Loucy (cell line): ENCODE results near the gene DSCAML1.

Experiments
- H2AFZ ChIP-seq: fragments of 200-600 bp; sonication (generic); 2 replicates; pipeline ENCODE4 v1.6.0; 2016; ENCODE audit warnings: antibody characterized with exemption, mild to moderate bottlenecking, low read length, moderate library complexity
- H3F3A ChIP-seq: fragments of 200-600 bp; 2 replicates; pipeline ENCODE4 v1.6.0; 2016; ENCODE audit warnings: antibody characterized with exemption, low read depth, mild to moderate bottlenecking
- H3K27me3 ChIP-seq: fragments of 200-600 bp; sonication (generic); 2 replicates; pipeline ENCODE4 v1.6.1; 2014; ENCODE audit warnings: low read length, mild to moderate bottlenecking; ENCODE audit not compliant: insufficient read depth, poor library complexity, severe bottlenecking
- H3K36me3 ChIP-seq: fragments of 200-600 bp; sonication (generic); 2 replicates; pipeline ENCODE4 v1.6.1; 2016; ENCODE audit warnings: low read length; ENCODE audit not compliant: insufficient read depth
- H3K4me1 ChIP-seq: fragments of 200-600 bp; sonication (generic); 2 replicates; pipeline ENCODE4 v1.5.1; 2014; ENCODE audit warnings: low read length, mild to moderate bottlenecking; ENCODE audit not compliant: insufficient read depth, poor library complexity, severe bottlenecking
- H3K4me2 ChIP-seq: fragments of 200-600 bp; sonication (generic); 2 replicates; pipeline ENCODE4 v1.6.0; 2014; ENCODE audit warnings: antibody characterized with exemption, low read length, low read depth, mild to moderate bottlenecking; ENCODE audit not compliant: poor library complexity, severe bottlenecking
- H3K4me3 ChIP-seq: fragments of 200-600 bp; sonication (generic); 2 replicates; pipeline ENCODE4 v1.5.1; 2014; ENCODE audit warnings: low read length, mild to moderate bottlenecking, mixed read lengths; ENCODE audit not compliant: poor library complexity, severe bottlenecking
- H3K79me2 ChIP-seq: fragments of 200-600 bp; sonication (generic); 2 replicates; pipeline ENCODE4 v1.6.1; 2014; ENCODE audit warnings: low read length; ENCODE audit not compliant: insufficient read depth
- H3K9ac ChIP-seq: fragments of 200-600 bp; sonication (generic); 2 replicates; pipeline ENCODE4 v1.6.0; 2014; ENCODE audit warnings: mild to moderate bottlenecking, low read depth, low read length, moderate library complexity; ENCODE audit not compliant: poor library complexity, severe bottlenecking
- H3K9me2 ChIP-seq: fragments of 200-600 bp; sonication (generic); replicated peaks from 2 replicates; pipeline ENCODE4 v1.6.1; 2016; ENCODE audit warnings: low read depth, low read length, mixed read lengths
- H3K9me3 ChIP-seq: fragments of 200-600 bp; sonication (generic); 2 replicates; pipeline ENCODE4 v1.6.1; 2014; ENCODE audit warnings: mild to moderate bottlenecking, antibody characterized with exemption, low read length, low read depth; ENCODE audit not compliant: insufficient read depth
- H4K20me1 ChIP-seq: fragments of 200-600 bp; sonication (generic); 2 replicates; pipeline ENCODE4 v1.6.0; 2014; ENCODE audit warnings: antibody characterized with exemption, low read length, mild to moderate bottlenecking; ENCODE audit not compliant: insufficient read depth, poor library complexity, severe bottlenecking
- EZH2phosphoT487 ChIP-seq: fragments of 200-600 bp; IDR thresholded peaks from 2 replicates; pipeline ENCODE4 v1.6.1; 2018; ENCODE audit warnings: antibody characterized with exemption, mild to moderate bottlenecking, moderate library complexity, borderline replicate concordance
- TF ChIP-seq, protein P1 (sequence below): fragments of 200-600 bp; sonication (generic); conservative IDR thresholded peaks from 2 replicates; pipeline ENCODE4 v1.5.1; 2014; ENCODE audit warnings: mild to moderate bottlenecking, antibody characterized with exemption, low read length

Gene DSCAML1

DNA sequence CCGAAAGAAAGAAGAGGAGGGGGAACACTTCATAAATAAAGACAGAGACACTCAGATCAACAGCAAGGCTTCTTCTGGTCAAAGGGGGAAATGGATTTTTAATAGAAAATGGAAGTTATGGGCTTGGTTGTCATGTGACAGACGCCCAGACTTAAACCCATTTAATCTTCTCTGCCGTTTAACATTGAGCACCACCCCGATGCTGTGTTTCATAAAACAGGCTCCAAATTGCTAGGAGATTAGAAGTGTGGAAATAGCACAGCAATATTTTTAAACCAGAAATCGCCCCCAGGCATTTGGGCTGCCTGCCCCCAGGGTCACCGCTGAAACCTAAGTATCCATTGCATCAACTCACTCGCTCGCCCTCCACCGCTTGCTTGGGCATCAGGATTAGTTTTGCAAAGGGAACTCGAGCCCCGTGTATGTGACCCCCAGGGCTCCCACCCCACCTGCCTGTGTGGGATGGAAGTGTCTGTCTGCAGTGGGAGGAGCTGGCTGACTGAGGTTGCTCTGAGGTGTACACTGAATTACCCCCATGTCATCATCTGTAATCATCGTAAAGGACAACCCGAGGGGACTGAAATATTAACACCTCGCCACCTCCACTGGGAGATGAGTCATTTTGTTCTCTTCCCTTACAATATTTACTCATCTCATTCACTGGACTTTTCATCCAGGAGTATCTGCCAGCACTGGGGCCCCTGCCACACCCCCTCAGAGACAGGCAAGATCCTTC is 10.7 kb downstream of the DSCAML1 start:
- TF ChIP-seq, protein P1, sequence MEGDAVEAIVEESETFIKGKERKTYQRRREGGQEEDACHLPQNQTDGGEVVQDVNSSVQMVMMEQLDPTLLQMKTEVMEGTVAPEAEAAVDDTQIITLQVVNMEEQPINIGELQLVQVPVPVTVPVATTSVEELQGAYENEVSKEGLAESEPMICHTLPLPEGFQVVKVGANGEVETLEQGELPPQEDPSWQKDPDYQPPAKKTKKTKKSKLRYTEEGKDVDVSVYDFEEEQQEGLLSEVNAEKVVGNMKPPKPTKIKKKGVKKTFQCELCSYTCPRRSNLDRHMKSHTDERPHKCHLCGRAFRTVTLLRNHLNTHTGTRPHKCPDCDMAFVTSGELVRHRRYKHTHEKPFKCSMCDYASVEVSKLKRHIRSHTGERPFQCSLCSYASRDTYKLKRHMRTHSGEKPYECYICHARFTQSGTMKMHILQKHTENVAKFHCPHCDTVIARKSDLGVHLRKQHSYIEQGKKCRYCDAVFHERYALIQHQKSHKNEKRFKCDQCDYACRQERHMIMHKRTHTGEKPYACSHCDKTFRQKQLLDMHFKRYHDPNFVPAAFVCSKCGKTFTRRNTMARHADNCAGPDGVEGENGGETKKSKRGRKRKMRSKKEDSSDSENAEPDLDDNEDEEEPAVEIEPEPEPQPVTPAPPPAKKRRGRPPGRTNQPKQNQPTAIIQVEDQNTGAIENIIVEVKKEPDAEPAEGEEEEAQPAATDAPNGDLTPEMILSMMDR = no peak
- no peak for TF ChIP-seq EZH2phosphoT487
- Histone ChIP-seq H3K4me1 (no peaks in the 10 kb centered on the region), H3K4me3 (no peak overlapping the region), H3K9ac (no peak overlapping the region), H3F3A (no peaks in the 10 kb centered on the region), H3K27me3 (no peaks in the 10 kb centered on the region), H3K9me2 (no peaks in the 10 kb centered on the region), H4K20me1 (no peaks in the 10 kb centered on the region), H3K4me2 (no peak overlapping the region), H3K36me3 (no peaks in the 10 kb centered on the region), H2AFZ (no peak overlapping the region), H3K9me3 (no peaks in the 10 kb centered on the region), H3K79me2 (no peaks in the 10 kb centered on the region)

DNA sequence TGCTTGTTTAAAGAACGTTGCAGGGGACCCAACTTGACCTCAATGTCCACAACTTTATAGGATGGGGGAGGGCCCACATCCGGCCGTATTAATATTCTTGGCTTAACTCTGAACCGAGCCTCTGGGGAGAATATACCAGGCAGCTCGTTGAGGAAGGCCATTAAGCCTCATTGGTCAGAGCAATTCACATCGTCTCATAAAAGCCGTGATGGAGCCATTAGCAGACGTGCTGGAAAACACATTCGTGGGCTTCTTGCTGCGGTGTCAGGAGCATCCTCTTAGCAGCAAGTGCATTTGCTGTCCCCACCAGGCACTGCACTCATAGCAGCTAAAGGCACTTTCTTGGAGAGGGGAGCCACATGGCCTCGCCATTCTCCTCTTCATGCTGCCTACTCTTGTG is 14.9 kb downstream of the DSCAML1 start:
- Histone ChIP-seq H2AFZ (no peak overlapping the region), H3K79me2 (no peaks in the 10 kb centered on the region), H3K4me3 (no peak overlapping the region), H3K9me3 (no peaks in the 10 kb centered on the region), H3K36me3 (no peaks in the 10 kb centered on the region), H3K27me3 (no peaks in the 10 kb centered on the region), H3K4me1 (no peaks in the 10 kb centered on the region), H3K9me2 (no peaks in the 10 kb centered on the region), H4K20me1 (no peaks in the 10 kb centered on the region), H3K9ac (no peak overlapping the region), H3K4me2 (no peak overlapping the region), H3F3A (no peaks in the 10 kb centered on the region)
- no peak for TF ChIP-seq EZH2phosphoT487
- TF ChIP-seq, protein P1 = no peak

DNA sequence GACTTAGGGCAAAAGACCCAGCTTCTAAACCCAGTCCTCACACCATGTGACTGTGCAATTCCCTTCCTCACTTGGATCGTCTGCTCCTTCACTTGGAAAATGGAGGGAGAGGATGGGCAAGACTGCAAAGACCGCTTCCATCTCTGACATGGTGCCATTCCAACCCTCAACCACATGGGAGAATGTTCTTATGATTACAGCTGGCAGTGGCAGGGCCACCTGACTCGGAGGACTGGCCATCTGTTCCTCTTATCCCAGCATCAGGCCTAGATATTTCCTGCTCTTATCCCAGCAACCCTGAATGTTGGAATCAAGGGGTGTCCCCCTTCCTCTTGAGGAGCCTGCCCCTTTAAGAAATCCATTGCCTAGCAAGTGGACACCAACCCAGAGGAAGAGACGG is 15.4 kb downstream of the DSCAML1 start:
- no peaks in the 10 kb centered on the region for H3K9me3 ChIP-seq
- H3K4me2 ChIP-seq = no peak overlapping the region
- H3K27me3 ChIP-seq = no peaks in the 10 kb centered on the region
- H3K36me3 ChIP-seq = no peaks in the 10 kb centered on the region
- no peaks in the 10 kb centered on the region for H3F3A ChIP-seq
- H3K9me2 ChIP-seq = no peaks in the 10 kb centered on the region
- H3K4me1 ChIP-seq = no peaks in the 10 kb centered on the region
- H2AFZ ChIP-seq = no peak overlapping the region
- no peaks in the 10 kb centered on the region for H3K79me2 ChIP-seq
- TF ChIP-seq EZH2phosphoT487 = no peak
- TF ChIP-seq, protein P1 = no peak
- no peak overlapping the region for H3K4me3 ChIP-seq
- no peak overlapping the region for H3K9ac ChIP-seq
- no peaks in the 10 kb centered on the region for H4K20me1 ChIP-seq
